ENCODE results near the gene CCDC142. TPM values are rescaled to one million over a fixed set of nuclear protein-coding genes. Genes with fewer than 3 reads are reported as not detected.

Gene CCDC142
- total and polyA plus RNA-seq, 9 donors: 3.7 to 31.1 (median 21.7) TPM

DNA sequence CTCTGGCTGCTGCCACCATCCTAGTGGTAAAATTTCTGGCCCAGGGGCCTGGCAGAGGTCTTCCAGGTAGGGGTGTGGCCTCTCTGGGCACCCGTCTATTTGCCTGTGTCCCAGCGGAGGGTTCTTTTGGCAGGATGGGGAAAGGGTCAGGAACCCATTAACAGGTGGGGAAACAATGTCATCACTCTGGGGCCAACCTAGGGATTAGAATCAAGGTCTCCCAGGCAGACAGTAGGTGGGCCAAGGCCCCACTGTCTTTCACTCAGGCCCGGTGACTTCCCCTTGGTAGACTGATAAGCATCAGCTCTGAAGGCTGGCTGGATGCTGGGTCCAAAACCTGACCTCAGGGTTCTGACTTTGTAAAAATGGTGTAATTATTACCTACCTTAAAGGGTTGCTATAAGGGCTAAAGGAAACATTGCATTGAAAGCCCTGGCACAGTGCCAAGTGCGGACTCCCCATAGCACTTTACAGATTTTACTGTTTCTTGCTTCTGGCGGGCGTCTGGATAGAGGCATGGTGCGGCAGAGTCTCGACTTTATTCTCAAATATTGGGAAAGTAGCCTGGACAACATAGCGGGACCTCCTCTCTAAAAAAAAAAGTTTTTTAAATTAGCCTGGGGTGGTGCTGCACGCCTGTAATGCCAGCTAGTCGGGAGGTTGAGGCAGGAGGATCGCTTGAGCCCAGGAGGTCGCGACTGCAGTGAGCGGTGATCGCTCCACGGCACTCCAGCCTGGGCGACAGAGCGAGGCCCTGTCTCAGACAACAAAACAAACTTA lies 14.4 kb upstream of the CCDC142 start:
- H3K27ac ChIP-seq: no peak overlapping the region
- H3K4me1 ChIP-seq (ENCODE audit: insufficient read depth): peaks cover 2% of the 10 kb centered on the region
- no peaks in the 10 kb centered on the region for H3K9me3 ChIP-seq
- no peak for TF ChIP-seq CTCF (IDR thresholded peaks at IDR 0.05)
- TF ChIP-seq POLR2A (IDR thresholded peaks at IDR 0.05): no peak
- no peak for TF ChIP-seq EP300 (IDR thresholded peaks at IDR 0.05)
- no peak overlapping the region for H3K4me3 ChIP-seq
- H3K36me3 ChIP-seq: no peaks in the 10 kb centered on the region
- no peak for DNase-seq
- intact Hi-C loops (cut with DNase I): no loop called here
- no peaks in the 10 kb centered on the region for H3K27me3 ChIP-seq
- WGBS, 3 donors: 28 to 44% (median 31%) methylated on average over 18 to 19 of the region's 19 CpGs

GRCh38 chr2:74495440-74495839 lies 12.6 kb upstream of the CCDC142 start:
- 74 to 100% (median 83%) methylated on average over 1 of the region's 1 CpG for WGBS, 3 donors
- TF ChIP-seq CTCF (IDR thresholded peaks at IDR 0.05) (no peak), EP300 (IDR thresholded peaks at IDR 0.05) (no peak), POLR2A (IDR thresholded peaks at IDR 0.05) (no peak)

DNA sequence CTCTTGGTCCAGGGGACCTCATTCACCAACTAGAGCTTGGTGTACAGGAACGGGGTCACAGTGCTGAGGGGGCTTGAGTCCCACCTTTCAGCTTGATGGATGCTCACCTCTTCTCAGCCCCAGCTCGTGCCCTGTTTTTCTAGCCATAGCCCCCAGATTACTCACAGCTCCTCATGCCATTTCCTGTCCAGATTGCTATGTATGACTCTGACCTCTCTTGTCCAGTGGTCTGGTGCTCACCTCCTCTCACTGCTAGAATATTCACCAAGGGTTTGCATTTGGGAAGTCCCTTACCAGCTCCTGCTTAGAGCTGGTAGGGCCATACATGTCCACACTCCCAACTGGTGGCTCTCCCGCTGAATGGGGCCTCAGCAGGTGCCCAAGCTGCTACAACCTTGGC lies 10.7 kb upstream of the CCDC142 start:
- H3K4me3 ChIP-seq: no peak overlapping the region
- intact Hi-C loops (cut with DNase I): loop anchor here in 1 of 4 donors (5.0 kb wide), 1 partner anchor 94 kb away; no protein-coding TSS in a partner anchor
- TF ChIP-seq CTCF (IDR thresholded peaks at IDR 0.05) (no peak), EP300 (IDR thresholded peaks at IDR 0.05) (no peak), POLR2A (IDR thresholded peaks at IDR 0.05) (no peak)
- DNase-seq: no peak
- 85 to 92% (median 92%) methylated on average over 3 of the region's 3 CpGs for WGBS, 3 donors
- H3K27me3 ChIP-seq: no peaks in the 10 kb centered on the region
- no peaks in the 10 kb centered on the region for H3K36me3 ChIP-seq
- H3K9me3 ChIP-seq: no peaks in the 10 kb centered on the region
- peaks cover 2% of the 10 kb centered on the region for H3K4me1 ChIP-seq (ENCODE audit: insufficient read depth)
- no peak overlapping the region for H3K27ac ChIP-seq

More at GRCh38 chr2:74495440-74495839, 12.6 kb upstream of the CCDC142 start:
- Histone ChIP-seq H3K27ac (no peak overlapping the region), H3K9me3 (no peaks in the 10 kb centered on the region), H3K4me3 (no peak overlapping the region), H3K36me3 (no peaks in the 10 kb centered on the region), H3K4me1 (ENCODE audit: insufficient read depth) (peaks cover 2% of the 10 kb centered on the region), H3K27me3 (no peaks in the 10 kb centered on the region)
- intact Hi-C loops (cut with DNase I): no loop called here
- no peak for DNase-seq

DNA sequence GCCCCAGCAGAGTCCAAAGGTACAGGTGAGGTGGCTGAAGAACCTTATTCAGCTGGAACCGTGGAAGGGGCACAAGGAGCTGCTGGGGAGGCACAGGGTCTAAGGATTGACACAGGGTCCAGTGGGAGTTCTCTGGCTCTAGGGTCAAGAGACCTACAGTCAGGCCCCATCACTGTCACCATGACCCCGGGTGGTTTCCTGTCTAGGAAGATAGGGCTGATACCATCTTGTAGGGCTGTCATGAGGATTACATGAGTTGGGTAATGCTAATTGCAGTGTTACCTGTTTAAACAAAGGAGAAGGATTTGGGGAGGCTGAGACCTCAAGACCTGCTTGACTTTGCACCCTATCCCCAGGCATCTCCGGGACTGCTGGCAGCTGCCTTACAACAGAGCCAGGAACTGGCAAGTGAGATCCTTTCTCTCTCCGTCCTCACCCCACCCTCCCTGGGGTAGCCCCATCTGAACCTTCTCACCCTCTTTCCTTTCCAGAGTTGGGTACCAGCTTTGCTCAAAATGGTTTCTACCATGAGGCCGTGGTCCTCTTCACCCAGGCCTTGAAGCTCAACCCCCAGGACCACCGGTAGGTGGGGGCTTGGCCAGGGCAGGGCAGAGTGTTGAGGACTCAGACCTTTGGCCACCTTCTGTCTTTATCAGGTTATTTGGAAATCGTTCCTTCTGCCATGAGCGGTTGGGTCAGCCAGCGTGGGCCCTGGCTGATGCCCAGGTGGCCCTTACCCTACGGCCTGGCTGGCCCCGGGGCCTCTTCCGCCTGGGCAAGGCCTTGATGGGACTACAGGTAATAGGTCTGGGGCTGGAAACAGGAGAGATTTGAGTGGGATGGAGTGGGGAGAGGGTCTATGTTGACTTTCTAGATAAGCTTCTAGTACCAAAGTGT lies 9.1 kb upstream of the CCDC142 start:
- intact Hi-C loops (cut with DNase I): loop anchor here in 1 of 4 donors (5.0 kb wide), 1 partner anchor 95 kb away; no protein-coding TSS in a partner anchor
- Histone ChIP-seq H3K9me3 (no peaks in the 10 kb centered on the region), H3K4me3 (no peak overlapping the region), H3K36me3 (no peaks in the 10 kb centered on the region), H3K4me1 (ENCODE audit: insufficient read depth) (no peaks in the 10 kb centered on the region), H3K27ac (no peak overlapping the region), H3K27me3 (no peaks in the 10 kb centered on the region)
- no peak for TF ChIP-seq EP300 (IDR thresholded peaks at IDR 0.05)
- TF ChIP-seq POLR2A (IDR thresholded peaks at IDR 0.05): no peak
- TF ChIP-seq CTCF (IDR thresholded peaks at IDR 0.05): no peak
- 92 to 93% (median 93%) methylated on average over 12 of the region's 12 CpGs for WGBS, 3 donors
- DNase-seq: no peak
